ENCODE results near the gene PAX7. TPM values are rescaled to one million over a fixed set of nuclear protein-coding genes. Genes with fewer than 3 reads are reported as not detected.

PAX7 gene
- total RNA-seq, 5 donors from 2014 or later (not counting 1 experiment from before 2014, with no cell fraction given): not detected

GRCh38 chr1:18668046-18668445 is 37.4 kb downstream of the PAX7 start:
- Histone ChIP-seq H3K27me3 (replicated peaks in 1 of 2; ENCODE audit: control insufficient read depth in 2 of 2, extremely low read depth in 1 of 2, insufficient read depth in 2 of 2, low read length in 1 of 2) (peaks cover 0 to 24% of the 10 kb centered on the region in 2 experiments), H3K36me3 (ENCODE audit: control insufficient read depth in 2 of 2, extremely low read depth in 1 of 2, insufficient read depth in 1 of 2, low read length in 1 of 2) (no peaks in the 10 kb centered on the region), H3K27ac (ENCODE audit: low read length) (no peak overlapping the region), H3K9me3 (no peaks in the 10 kb centered on the region), H3K4me1 (ENCODE audit: control insufficient read depth in 1 of 2, extremely low read depth in 1 of 2, insufficient read depth in 2 of 2, low read length in 2 of 2) (peaks cover 18 to 24% of the 10 kb centered on the region in 2 experiments), H3K4me3 (ENCODE audit: control insufficient read depth in 1 of 2, extremely low read depth in 1 of 2, low read length in 1 of 2) (no peak overlapping the region)
- ChIA-PET CTCF (no interaction called here), POLR2A (no interaction called here)
- ATAC-seq (replicated peaks in 1 of 4) (no peak), DNase-seq (no peak)
- H3K4me3 Mint-ChIP-seq: no peak overlapping the region
- H3K27me3 Mint-ChIP-seq: peaks cover 0 to 11% of the 10 kb centered on the region in 2 donors
- no peak overlapping the region for H3K27ac Mint-ChIP-seq
- H3K9me3 Mint-ChIP-seq: no peaks in the 10 kb centered on the region
- peaks cover 18 to 20% (median 18%) of the 10 kb centered on the region in 3 donors for H3K4me1 Mint-ChIP-seq
- H3K36me3 Mint-ChIP-seq: no peaks in the 10 kb centered on the region
- no CpG with 5 or more reads among the region's 2 CpGs for WGBS (ENCODE audit: insufficient coverage)

GRCh38 chr1:18668750-18669404 is 38.2 kb downstream of the PAX7 start:
- 77% methylated on average over 2 of the region's 4 CpGs for WGBS (ENCODE audit: insufficient coverage)
- Mint-ChIP-seq H3K27me3 (peaks cover 2 to 13% of the 10 kb centered on the region in 2 donors), H3K4me3 (no peak overlapping the region), H3K27ac (peak overlapping the region in 1 of 2 donors; percentile 16), H3K9me3 (no peaks in the 10 kb centered on the region), H3K4me1 (peaks cover 18 to 20% (median 18%) of the 10 kb centered on the region in 3 donors), H3K36me3 (no peaks in the 10 kb centered on the region)
- DNase-seq (no peak), ATAC-seq (replicated peaks in 1 of 4) (no peak)
- H3K9me3 ChIP-seq: no peaks in the 10 kb centered on the region
- peaks cover 0 to 22% of the 10 kb centered on the region in 2 experiments for H3K27me3 ChIP-seq (replicated peaks in 1 of 2; ENCODE audit: control insufficient read depth in 2 of 2, extremely low read depth in 1 of 2, insufficient read depth in 2 of 2, low read length in 1 of 2)
- H3K4me1 ChIP-seq (ENCODE audit: control insufficient read depth in 1 of 2, extremely low read depth in 1 of 2, insufficient read depth in 2 of 2, low read length in 2 of 2): peaks cover 18 to 24% of the 10 kb centered on the region in 2 experiments
- CTCF ChIA-PET: no interaction called here
- H3K36me3 ChIP-seq (ENCODE audit: control insufficient read depth in 2 of 2, extremely low read depth in 1 of 2, insufficient read depth in 1 of 2, low read length in 1 of 2): no peaks in the 10 kb centered on the region
- no peak overlapping the region for H3K4me3 ChIP-seq (ENCODE audit: control insufficient read depth in 1 of 2, extremely low read depth in 1 of 2, low read length in 1 of 2)
- POLR2A ChIA-PET: no interaction called here
- H3K27ac ChIP-seq (ENCODE audit: low read length): no peak overlapping the region

- no peaks in the 10 kb centered on the region for H3K36me3 ChIP-seq (ENCODE audit: control insufficient read depth in 2 of 2, extremely low read depth in 1 of 2, insufficient read depth in 1 of 2, low read length in 1 of 2)
- no peak for ATAC-seq (replicated peaks in 1 of 4)
- Mint-ChIP-seq H3K9me3 (no peaks in the 10 kb centered on the region), H3K36me3 (no peaks in the 10 kb centered on the region), H3K27me3 (peaks cover 5 to 16% of the 10 kb centered on the region in 2 donors), H3K4me3 (no peak overlapping the region), H3K4me1 (peaks cover 13 to 23% (median 20%) of the 10 kb centered on the region in 3 donors), H3K27ac (no peak overlapping the region)
- no peak overlapping the region for H3K27ac ChIP-seq (ENCODE audit: low read length)
- WGBS (ENCODE audit: insufficient coverage): 96% methylated on average over 12 of the region's 13 CpGs
- ChIA-PET CTCF (no interaction called here), POLR2A (interaction anchor here in 1 of 2 donors (0.6 kb wide), 1 partner anchor 257 kb away, joined by 4 read pairs; no protein-coding TSS in a partner anchor)
- no peak for DNase-seq
- H3K9me3 ChIP-seq: no peaks in the 10 kb centered on the region
- H3K4me1 ChIP-seq (ENCODE audit: control insufficient read depth in 1 of 2, extremely low read depth in 1 of 2, insufficient read depth in 2 of 2, low read length in 2 of 2): peaks cover 16 to 21% of the 10 kb centered on the region in 2 experiments
- H3K27me3 ChIP-seq (replicated peaks in 1 of 2; ENCODE audit: control insufficient read depth in 2 of 2, extremely low read depth in 1 of 2, insufficient read depth in 2 of 2, low read length in 1 of 2): peaks cover 0 to 21% of the 10 kb centered on the region in 2 experiments
- no peak overlapping the region for H3K4me3 ChIP-seq (ENCODE audit: control insufficient read depth in 1 of 2, extremely low read depth in 1 of 2, low read length in 1 of 2)
Observed at GRCh38 chr1:18670121-18670867, 39.6 kb downstream of the PAX7 start.

GRCh38 chr1:18670868-18671225 is 40.2 kb downstream of the PAX7 start:
- no peaks in the 10 kb centered on the region for H3K36me3 Mint-ChIP-seq
- POLR2A ChIA-PET: no interaction called here
- no peaks in the 10 kb centered on the region for H3K9me3 Mint-ChIP-seq
- H3K4me3 Mint-ChIP-seq: no peak overlapping the region
- H3K27me3 Mint-ChIP-seq: peaks cover 5 to 22% of the 10 kb centered on the region in 2 donors
- Histone ChIP-seq H3K4me3 (ENCODE audit: control insufficient read depth in 1 of 2, extremely low read depth in 1 of 2, low read length in 1 of 2) (no peak overlapping the region), H3K9me3 (no peaks in the 10 kb centered on the region), H3K4me1 (ENCODE audit: control insufficient read depth in 1 of 2, extremely low read depth in 1 of 2, insufficient read depth in 2 of 2, low read length in 2 of 2) (peaks cover 13 to 25% of the 10 kb centered on the region in 2 experiments), H3K36me3 (ENCODE audit: control insufficient read depth in 2 of 2, extremely low read depth in 1 of 2, insufficient read depth in 1 of 2, low read length in 1 of 2) (no peaks in the 10 kb centered on the region), H3K27ac (ENCODE audit: low read length) (no peak overlapping the region), H3K27me3 (replicated peaks in 1 of 2; ENCODE audit: control insufficient read depth in 2 of 2, extremely low read depth in 1 of 2, insufficient read depth in 2 of 2, low read length in 1 of 2) (peaks cover 0 to 27% of the 10 kb centered on the region in 2 experiments)
- peaks cover 13 to 26% (median 25%) of the 10 kb centered on the region in 3 donors for H3K4me1 Mint-ChIP-seq
- CTCF ChIA-PET: no interaction called here
- H3K27ac Mint-ChIP-seq: no peak overlapping the region
- no peak for ATAC-seq (replicated peaks in 1 of 4)
- 100% methylated on average over 1 of the region's 5 CpGs for WGBS (ENCODE audit: insufficient coverage)
- no peak for DNase-seq

- no peak overlapping the region for H3K27ac Mint-ChIP-seq
- ChIA-PET POLR2A (no interaction called here), CTCF (no interaction called here)
- H3K4me3 ChIP-seq (ENCODE audit: control insufficient read depth in 1 of 2, extremely low read depth in 1 of 2, low read length in 1 of 2): no peak overlapping the region
- DNase-seq: no peak
- H3K9me3 Mint-ChIP-seq: no peaks in the 10 kb centered on the region
- H3K36me3 Mint-ChIP-seq: no peaks in the 10 kb centered on the region
- H3K4me1 Mint-ChIP-seq: peaks cover 0 to 11% (median 6%) of the 10 kb centered on the region in 3 donors
- peaks cover 9 to 32% of the 10 kb centered on the region in 2 donors for H3K27me3 Mint-ChIP-seq
- no peaks in the 10 kb centered on the region for H3K9me3 ChIP-seq
- no peak overlapping the region for H3K27ac ChIP-seq (ENCODE audit: low read length)
- no peak overlapping the region for H3K4me3 Mint-ChIP-seq
- no peak for ATAC-seq (replicated peaks in 1 of 4)
- peaks cover 0 to 30% of the 10 kb centered on the region in 2 experiments for H3K27me3 ChIP-seq (replicated peaks in 1 of 2; ENCODE audit: control insufficient read depth in 2 of 2, extremely low read depth in 1 of 2, insufficient read depth in 2 of 2, low read length in 1 of 2)
- no peaks in the 10 kb centered on the region for H3K36me3 ChIP-seq (ENCODE audit: control insufficient read depth in 2 of 2, extremely low read depth in 1 of 2, insufficient read depth in 1 of 2, low read length in 1 of 2)
- H3K4me1 ChIP-seq (ENCODE audit: control insufficient read depth in 1 of 2, extremely low read depth in 1 of 2, insufficient read depth in 2 of 2, low read length in 2 of 2): peaks cover 0 to 11% of the 10 kb centered on the region in 2 experiments
- WGBS (ENCODE audit: insufficient coverage): 40% methylated on average over 2 of the region's 5 CpGs
Observed at GRCh38 chr1:18673976-18674375, 43.3 kb downstream of the PAX7 start.

GRCh38 chr1:18676332-18676781 is 45.7 kb downstream of the PAX7 start:
- Mint-ChIP-seq H3K27me3 (peaks cover 11 to 37% of the 10 kb centered on the region in 2 donors), H3K27ac (no peak overlapping the region), H3K9me3 (no peaks in the 10 kb centered on the region), H3K4me1 (peaks cover 0 to 11% (median 6%) of the 10 kb centered on the region in 3 donors), H3K4me3 (no peak overlapping the region), H3K36me3 (no peaks in the 10 kb centered on the region)
- no peak overlapping the region for H3K4me3 ChIP-seq (ENCODE audit: control insufficient read depth in 1 of 2, extremely low read depth in 1 of 2, low read length in 1 of 2)
- DNase-seq: no peak
- CTCF ChIA-PET: no interaction called here
- 0% methylated on average over 1 of the region's 6 CpGs for WGBS (ENCODE audit: insufficient coverage)
- H3K27ac ChIP-seq (ENCODE audit: low read length): no peak overlapping the region
- H3K4me1 ChIP-seq (ENCODE audit: control insufficient read depth in 1 of 2, extremely low read depth in 1 of 2, insufficient read depth in 2 of 2, low read length in 2 of 2): peaks cover 0 to 11% of the 10 kb centered on the region in 2 experiments
- ATAC-seq (replicated peaks in 1 of 4): no peak
- peaks cover 0 to 38% of the 10 kb centered on the region in 2 experiments for H3K27me3 ChIP-seq (replicated peaks in 1 of 2; ENCODE audit: control insufficient read depth in 2 of 2, extremely low read depth in 1 of 2, insufficient read depth in 2 of 2, low read length in 1 of 2)
- no peaks in the 10 kb centered on the region for H3K9me3 ChIP-seq
- no peaks in the 10 kb centered on the region for H3K36me3 ChIP-seq (ENCODE audit: control insufficient read depth in 2 of 2, extremely low read depth in 1 of 2, insufficient read depth in 1 of 2, low read length in 1 of 2)
- POLR2A ChIA-PET: no interaction called here

All from T-cell (primary cell).